A673 (cell line): Measurements from ENCODE around the gene KRTAP13-4. TPM values are rescaled to one million over a fixed set of nuclear protein-coding genes. Genes with fewer than 3 reads are reported as not detected.

ENCODE experiments used
- BruUV-seq: library from RNA; stranded (reverse); fragments of 400-500 nt; replicated peaks from 2 replicates; lab custom pipeline; 2021; lab: Mats Ljungman, UMichigan
- CTCF ChIA-PET: fragments of 300-600 bp; sonication (Branson Sonifier 250); formaldehyde crosslinking; loops from one replicate; lab custom pipeline; 2022; ENCODE audit warnings: antibody characterized with exemption; lab: Charles Lee
- POLR2A ChIA-PET: fragments of 300-600 bp; sonication (Branson Sonifier 250); formaldehyde crosslinking; loops from one replicate; lab custom pipeline; 2022; ENCODE audit warnings: antibody characterized with exemption; ENCODE audit not compliant: low non-redundant PET; lab: Charles Lee
- DNase-seq: peaks from one replicate; pipeline ENCODE4 v3.0.0-alpha.2; 2015; ENCODE audit warnings: low spot score
- H3K27ac ChIP-seq: fragments of 200-600 bp; sonication (generic); 2 replicates; pipeline ENCODE4 v1.5.1; 2016; ENCODE audit warnings: mixed run types, low read depth, mild to moderate bottlenecking, mixed read lengths, antibody characterized with exemption, low read length; ENCODE audit not compliant: poor library complexity, severe bottlenecking
- H3K27me3 ChIP-seq: fragments of 200-600 bp; sonication (generic); replicated peaks from 2 replicates; pipeline ENCODE4 v1.6.1; 2017; ENCODE audit warnings: mixed run types, low read depth, mild to moderate bottlenecking, mixed read lengths, antibody characterized with exemption, low read length; ENCODE audit not compliant: insufficient read depth, poor library complexity
- H3K36me3 ChIP-seq: fragments of 200-600 bp; sonication (generic); 2 replicates; pipeline ENCODE4 v1.6.1; 2016; ENCODE audit warnings: mixed run types, mild to moderate bottlenecking, mixed read lengths, antibody characterized with exemption, low read length; ENCODE audit not compliant: insufficient read depth, poor library complexity, severe bottlenecking
- H3K4me1 ChIP-seq: fragments of 200-600 bp; sonication (generic); 2 replicates; pipeline ENCODE4 v1.6.1; 2017; ENCODE audit warnings: mixed run types, mild to moderate bottlenecking, mixed read lengths, antibody characterized with exemption, low read length; ENCODE audit not compliant: insufficient read depth, poor library complexity, severe bottlenecking
- H3K4me3 ChIP-seq: fragments of 200-600 bp; sonication (generic); 2 replicates; pipeline ENCODE4 v1.5.1; 2016; ENCODE audit warnings: low read depth, mixed run types, mild to moderate bottlenecking, mixed read lengths, low read length; ENCODE audit not compliant: poor library complexity, severe bottlenecking
- H3K9me3 ChIP-seq: fragments of 200-600 bp; sonication (generic); 2 replicates; pipeline ENCODE4 v1.6.1; 2016; ENCODE audit warnings: mixed run types, low read depth, mild to moderate bottlenecking, mixed read lengths, antibody characterized with exemption, low read length; ENCODE audit not compliant: poor library complexity, severe bottlenecking
- EZH2 ChIP-seq: fragments of 200-600 bp; sonication (generic); IDR thresholded peaks from 2 replicates; pipeline ENCODE4 v1.6.1; 2017; ENCODE audit warnings: borderline replicate concordance, low read depth, mild to moderate bottlenecking, mixed read lengths, antibody characterized with exemption, low read length; ENCODE audit not compliant: poor library complexity, severe bottlenecking
- intact Hi-C: fragments of 100-400 bp; cut with micrococcal nuclease; formaldehyde crosslinking; loops from one replicate; pipeline ENCODE4 v1.10.0; 2022; ENCODE audit not compliant: unreplicated experiment
- total RNA-seq: library from RNA; stranded (reverse); gene quantifications from 2 replicates; pipeline ENCODE4 v1.2.3, GENCODE V29; 2021
- TF ChIP-seq, protein P1 (sequence below): fragments of 300-800, 200-600 bp; sonication (generic); conservative IDR thresholded peaks from 2 replicates; pipeline ENCODE4 v1.5.1; 2017; ENCODE audit warnings: low read depth, mild to moderate bottlenecking, antibody characterized with exemption, low read length, moderate library complexity, mixed read lengths

KRTAP13-4 gene
- total RNA-seq, 1 experiment from 2014 or later, result not detected

DNA sequence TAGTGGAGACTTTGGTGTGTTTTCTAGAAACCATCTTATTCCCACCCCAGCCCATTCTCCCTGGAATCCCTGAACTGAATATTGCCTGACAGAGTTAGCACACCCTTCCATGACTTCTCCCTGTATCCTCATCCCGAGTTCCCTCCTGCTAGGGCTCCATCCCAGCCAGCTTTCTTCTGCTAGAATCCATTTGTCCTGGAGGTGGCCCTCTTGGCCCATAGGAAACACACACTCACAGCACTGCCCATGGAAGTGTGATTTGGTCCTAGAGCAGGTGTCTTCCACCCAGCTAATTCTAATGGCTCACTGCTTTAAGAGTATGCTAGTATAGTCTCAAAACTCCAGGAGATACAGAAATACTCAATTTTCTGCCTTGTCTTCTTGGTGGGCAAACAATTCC lies 14.2 kb downstream of the KRTAP13-4 start:
- TF ChIP-seq, protein P1, sequence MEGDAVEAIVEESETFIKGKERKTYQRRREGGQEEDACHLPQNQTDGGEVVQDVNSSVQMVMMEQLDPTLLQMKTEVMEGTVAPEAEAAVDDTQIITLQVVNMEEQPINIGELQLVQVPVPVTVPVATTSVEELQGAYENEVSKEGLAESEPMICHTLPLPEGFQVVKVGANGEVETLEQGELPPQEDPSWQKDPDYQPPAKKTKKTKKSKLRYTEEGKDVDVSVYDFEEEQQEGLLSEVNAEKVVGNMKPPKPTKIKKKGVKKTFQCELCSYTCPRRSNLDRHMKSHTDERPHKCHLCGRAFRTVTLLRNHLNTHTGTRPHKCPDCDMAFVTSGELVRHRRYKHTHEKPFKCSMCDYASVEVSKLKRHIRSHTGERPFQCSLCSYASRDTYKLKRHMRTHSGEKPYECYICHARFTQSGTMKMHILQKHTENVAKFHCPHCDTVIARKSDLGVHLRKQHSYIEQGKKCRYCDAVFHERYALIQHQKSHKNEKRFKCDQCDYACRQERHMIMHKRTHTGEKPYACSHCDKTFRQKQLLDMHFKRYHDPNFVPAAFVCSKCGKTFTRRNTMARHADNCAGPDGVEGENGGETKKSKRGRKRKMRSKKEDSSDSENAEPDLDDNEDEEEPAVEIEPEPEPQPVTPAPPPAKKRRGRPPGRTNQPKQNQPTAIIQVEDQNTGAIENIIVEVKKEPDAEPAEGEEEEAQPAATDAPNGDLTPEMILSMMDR, result no peak
- no peak for TF ChIP-seq EZH2
- ChIA-PET POLR2A (no interaction called here), CTCF (no interaction called here)
- no peak overlapping the region for H3K4me3 ChIP-seq
- BruUV-seq, result no TSS peak
- no peaks in the 10 kb centered on the region for H3K4me1 ChIP-seq
- DNase-seq, result no peak
- H3K36me3 ChIP-seq, result no peaks in the 10 kb centered on the region
- intact Hi-C loops, result no loop called here
- H3K9me3 ChIP-seq, result no peaks in the 10 kb centered on the region
- H3K27me3 ChIP-seq, result no peaks in the 10 kb centered on the region
- H3K27ac ChIP-seq, result no peak overlapping the region

GRCh38 chr21:30447056-30447455 lies 17.0 kb downstream of the KRTAP13-4 start:
- H3K27ac ChIP-seq, result no peak overlapping the region
- H3K4me1 ChIP-seq, result no peaks in the 10 kb centered on the region
- CTCF ChIA-PET, result no interaction called here
- H3K9me3 ChIP-seq, result no peaks in the 10 kb centered on the region
- BruUV-seq, result no TSS peak
- POLR2A ChIA-PET, result no interaction called here
- no peak for DNase-seq
- H3K36me3 ChIP-seq, result no peaks in the 10 kb centered on the region
- intact Hi-C loops, result no loop called here
- H3K27me3 ChIP-seq, result peaks cover 12% of the 10 kb centered on the region
- H3K4me3 ChIP-seq, result no peak overlapping the region
- no peak for TF ChIP-seq EZH2
- TF ChIP-seq, protein P1, result no peak

DNA sequence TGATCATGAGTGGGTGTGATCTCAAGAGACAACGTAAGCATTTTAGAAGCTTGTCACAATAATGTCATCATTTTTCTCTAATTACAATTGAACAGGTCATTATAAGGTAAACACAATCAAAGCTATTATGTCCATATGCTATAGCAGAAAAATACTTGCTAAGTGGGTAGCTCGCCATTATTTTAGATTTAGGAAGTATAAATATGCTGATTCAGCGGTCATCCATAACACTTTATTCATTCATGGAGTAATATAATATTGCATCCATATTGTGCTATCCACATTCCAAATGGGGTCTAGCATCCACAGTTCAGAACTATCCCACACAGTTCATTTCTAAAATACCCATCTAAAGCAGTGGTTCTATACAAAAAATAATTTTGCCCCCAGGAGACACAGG lies 18.5 kb downstream of the KRTAP13-4 start:
- CTCF ChIA-PET, result no interaction called here
- no peak for TF ChIP-seq EZH2
- TF ChIP-seq, protein P1, result no peak
- intact Hi-C loops, result no loop called here
- BruUV-seq, result no TSS peak
- POLR2A ChIA-PET, result no interaction called here
- Histone ChIP-seq H3K4me3 (no peak overlapping the region), H3K27ac (no peak overlapping the region), H3K36me3 (no peaks in the 10 kb centered on the region), H3K27me3 (peaks cover 12% of the 10 kb centered on the region), H3K4me1 (no peaks in the 10 kb centered on the region), H3K9me3 (no peaks in the 10 kb centered on the region)
- no peak for DNase-seq
